RWPE1 (cell line): ENCODE measurements around the gene CAPN1.
A peak's percentile ranks its signal among the peaks of the same experiment; 100 is the strongest.
"Not testable (repeated sequence)": the region's sequence is repeated elsewhere in the genome, so short reads cannot be mapped to it uniquely, and the experiment has no call there.

Experiments used
- CTCF ChIA-PET: fragments of 350-600 bp; sonication (Branson Sonifier 250); formaldehyde crosslinking; extraction: SDS; loops from one replicate; lab custom pipeline; 2021; lab: Yijun Ruan, JAX
- POLR2A ChIA-PET: fragments of 400-600 bp; formaldehyde crosslinking; extraction: SDS; loops from one replicate; lab custom pipeline; 2020; ENCODE audit warnings: antibody characterized with exemption; ENCODE audit not compliant: low non-redundant PET; lab: Yijun Ruan, JAX
- DNase-seq: peaks from one replicate; pipeline ENCODE4 v3.0.0; 2012; ENCODE audit warnings: low spot score
- H3K27ac ChIP-seq: fragments of 450-650 bp; 2 replicates; pipeline ENCODE4 v1.5.1; 2017
- CTCF ChIP-seq: fragments of 450-650 bp; conservative IDR thresholded peaks from 2 replicates; pipeline ENCODE4 v1.5.1; 2017; ENCODE audit warnings: low read depth, mild to moderate bottlenecking

The CAPN1 gene

GRCh38 chr11:65134952-65135632, 46.6 kb upstream of the CAPN1 start:
- H3K27ac ChIP-seq, result peak overlapping the region; percentile 96
- TF ChIP-seq CTCF, result no peak
- ChIA-PET CTCF (interaction anchor here (0.7 to 1.7 kb wide), 2 partner anchors 15 to 45 kb away, joined by 3 to 5 read pairs; no protein-coding TSS in a partner anchor), POLR2A (interaction anchor here (0.7 to 2.2 kb wide), 7 partner anchors 13 to 216 kb away, joined by 3 to 11 read pairs (median 5); partner anchors contain the start of genes CAPN1, FAU and MRPL49)
- peak; percentile 99 for DNase-seq

GRCh38 chr11:65135633-65136145, 46.0 kb upstream of the CAPN1 start:
- POLR2A ChIA-PET, result interaction anchor here (0.9 to 2.2 kb wide), 4 partner anchors 14 to 47 kb away, joined by 5 to 11 read pairs (median 8); partner anchors contain the start of genes CAPN1, FAU and MRPL49
- DNase-seq, result no peak
- H3K27ac ChIP-seq, result peak overlapping the region; percentile 96

GRCh38 chr11:65136515-65137096, 45.1 kb upstream of the CAPN1 start:
- POLR2A ChIA-PET, result interaction anchor here (2.2 kb wide), 1 partner anchor 14 kb away, joined by 9 read pairs; the partner anchor contains the start of genes FAU and MRPL49
- DNase-seq, result no peak
- CTCF ChIA-PET, result interaction anchor here (0.6 to 0.9 kb wide), 2 partner anchors 14 to 44 kb away, joined by 3 read pairs; no protein-coding TSS in a partner anchor
- no peak overlapping the region for H3K27ac ChIP-seq
- no peak for TF ChIP-seq CTCF

More at GRCh38 chr11:65135633-65136145, 46.0 kb upstream of the CAPN1 start:
- no peak for TF ChIP-seq CTCF
- CTCF ChIA-PET, result interaction anchor here (0.7 to 0.9 kb wide), 2 partner anchors 45 to 97 kb away, joined by 3 read pairs; no protein-coding TSS in a partner anchor

DNA sequence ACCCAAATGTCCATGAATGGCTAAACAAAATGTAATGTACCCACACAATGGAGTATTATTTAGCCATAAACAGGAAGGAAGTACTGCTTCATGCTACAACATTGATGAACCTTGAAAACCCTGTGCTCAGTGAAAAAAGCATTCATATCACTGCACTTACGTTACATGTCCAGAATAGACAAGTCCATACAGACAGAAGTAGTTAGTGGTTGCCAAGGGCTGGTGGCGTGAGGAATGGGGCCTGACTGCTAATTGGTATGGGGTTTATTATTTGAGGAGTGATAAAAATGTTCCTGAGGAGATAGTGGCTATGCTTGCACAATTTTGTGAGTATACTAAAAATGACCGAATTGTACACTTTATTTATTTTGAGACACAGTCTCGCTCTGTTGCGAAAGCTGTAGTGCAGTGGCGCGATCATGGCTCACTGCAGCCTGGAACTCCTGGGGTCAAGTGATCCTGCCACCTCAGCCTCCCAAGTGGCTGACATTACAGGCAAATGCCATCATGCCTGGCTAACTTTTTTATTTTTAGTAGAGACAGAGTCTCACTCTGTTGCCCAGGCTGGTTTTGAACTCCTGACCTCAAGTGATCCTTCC, 39.7 kb upstream of the CAPN1 start:
- ChIA-PET CTCF (no interaction called here), POLR2A (no interaction called here)
- TF ChIP-seq CTCF, result no peak
- DNase-seq, result no peak
- H3K27ac ChIP-seq, result no peak overlapping the region

DNA sequence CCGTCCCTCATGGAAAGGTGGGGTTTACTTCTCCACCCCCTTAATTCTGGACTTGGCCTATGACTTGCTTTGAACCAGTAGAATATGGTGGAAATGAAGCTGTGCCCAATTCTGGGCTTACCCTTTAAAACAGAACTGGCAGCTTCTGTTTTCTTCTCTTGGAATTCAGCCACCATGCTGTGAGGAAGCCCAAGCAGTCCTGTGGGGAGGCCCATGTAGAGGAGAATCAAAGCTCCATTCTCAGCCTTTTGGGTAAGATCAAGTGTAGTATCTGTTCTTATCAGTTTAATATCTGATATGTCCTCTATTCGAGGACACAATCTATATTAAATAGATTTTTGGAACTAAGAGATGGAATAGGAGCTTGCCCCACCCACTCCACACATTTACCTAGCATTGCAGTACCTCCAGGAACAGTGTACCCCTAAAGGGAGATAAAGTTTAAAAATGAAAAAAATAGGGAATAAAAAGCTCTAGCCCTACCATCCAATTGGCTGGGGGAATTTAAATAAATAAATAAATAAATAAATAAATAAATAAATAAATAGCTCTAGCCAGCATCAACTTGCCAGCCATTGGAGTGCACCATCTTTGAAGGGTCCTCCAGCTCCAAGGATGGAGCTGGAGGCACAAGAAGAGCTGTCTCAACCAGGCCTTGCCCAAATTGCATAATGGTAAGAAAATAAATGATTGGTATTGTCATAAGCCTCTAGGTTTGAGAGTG, 34.2 kb upstream of the CAPN1 start:
- ChIA-PET POLR2A (interaction anchor here (0.6 to 0.8 kb wide), 2 partner anchors 13 to 22 kb away, joined by 3 to 4 read pairs; partner anchors contain the start of gene SYVN1), CTCF (no interaction called here)
- no peak for DNase-seq
- no peak for TF ChIP-seq CTCF
- no peak overlapping the region for H3K27ac ChIP-seq

DNA sequence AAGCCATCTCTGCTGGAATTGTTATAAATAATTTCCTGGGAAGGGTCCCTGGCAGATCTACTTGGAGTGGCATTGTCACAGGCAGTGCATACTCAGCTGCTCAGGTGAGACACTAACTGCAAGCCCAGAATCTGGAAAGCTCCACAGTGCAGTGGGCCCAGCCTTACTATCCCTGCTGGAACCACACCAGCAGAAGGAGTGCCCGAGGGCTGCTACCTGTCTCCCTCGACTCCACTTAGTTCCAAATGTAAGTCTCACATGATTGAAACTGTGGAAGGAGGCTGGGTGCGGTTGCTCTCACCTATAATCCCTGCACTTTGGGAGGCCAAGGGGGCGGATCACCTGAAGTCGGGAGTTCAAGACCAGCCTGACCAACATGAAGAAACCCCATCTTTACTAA, 33.1 kb upstream of the CAPN1 start:
- TF ChIP-seq CTCF, result no peak
- POLR2A ChIA-PET, result no interaction called here
- CTCF ChIA-PET, result no interaction called here
- DNase-seq, result no peak
- H3K27ac ChIP-seq, result no peak overlapping the region

DNA sequence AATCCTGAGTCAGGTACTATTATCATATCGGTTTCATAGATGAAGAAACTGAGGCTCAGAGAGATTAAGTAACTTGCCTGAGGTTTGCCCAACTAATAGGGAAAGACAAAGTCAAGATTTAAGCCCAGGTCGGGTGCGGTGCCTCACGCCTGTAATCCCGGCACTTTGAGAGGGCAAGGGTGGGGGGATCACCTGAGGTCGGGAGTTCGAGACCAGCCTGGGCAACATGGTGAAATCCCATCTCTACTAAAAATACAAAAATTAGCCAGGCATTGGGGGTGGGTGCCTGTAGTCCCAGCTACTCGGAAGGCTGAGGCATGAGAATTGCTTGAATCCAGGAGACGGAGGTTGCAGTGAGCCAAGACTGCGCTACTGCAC, 31.6 kb upstream of the CAPN1 start:
- CTCF ChIA-PET, DNase-seq, POLR2A ChIA-PET: not testable (repeated sequence)
- peak overlapping the region; percentile 87 for H3K27ac ChIP-seq
